GM19025 (cell line): Measurements from ENCODE around the gene HSPG2.
"Not testable (repeated sequence)": the region's sequence is repeated elsewhere in the genome, so short reads cannot be mapped to it uniquely, and the experiment has no call there.

Experiments used
- ATAC-seq: cut with Tn5 transposase; IDR thresholded peaks from one replicate; pipeline ENCODE4 v1.9.1; 2021; ENCODE audit warnings: mild to moderate bottlenecking, low read depth, moderate library complexity; ENCODE audit not compliant: unreplicated experiment

The HSPG2 gene

DNA sequence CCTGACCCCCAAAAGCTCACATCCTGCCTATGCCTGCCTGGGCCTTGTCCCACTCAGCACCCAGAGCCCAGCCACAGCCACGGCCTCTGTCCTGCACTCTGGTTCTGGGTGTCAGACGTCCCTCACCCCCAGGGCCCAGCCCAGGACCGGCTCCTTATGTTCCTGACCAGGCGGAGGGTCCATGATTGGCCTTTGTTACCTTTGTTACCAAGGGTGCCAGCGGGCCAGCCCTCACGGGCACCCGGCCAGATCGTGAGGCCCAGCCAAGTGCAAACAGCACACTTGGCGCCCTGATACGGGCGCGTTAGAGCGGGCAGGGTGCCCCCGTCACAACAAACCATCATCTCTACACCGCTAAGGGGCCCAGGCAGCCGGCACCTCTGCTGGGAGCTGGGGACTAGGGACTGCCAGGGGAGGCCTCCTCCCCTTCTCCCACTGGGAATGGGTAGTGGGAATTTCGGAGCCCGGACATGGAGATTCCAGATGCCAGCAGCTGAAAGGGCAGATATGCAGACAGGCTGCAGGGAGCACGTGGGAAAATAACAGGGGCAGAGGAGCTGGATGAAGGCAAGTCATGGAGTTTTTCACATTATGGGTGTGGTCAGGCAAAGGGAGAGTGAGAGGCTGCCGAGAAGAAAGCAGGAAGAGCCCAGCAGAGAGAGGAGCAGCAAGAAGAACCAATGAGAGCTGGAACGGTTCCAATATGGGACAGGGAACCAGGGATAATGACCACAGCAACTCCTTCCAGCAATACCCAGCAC is 22.1 kb downstream of the HSPG2 start:
- ATAC-seq = no peak

DNA sequence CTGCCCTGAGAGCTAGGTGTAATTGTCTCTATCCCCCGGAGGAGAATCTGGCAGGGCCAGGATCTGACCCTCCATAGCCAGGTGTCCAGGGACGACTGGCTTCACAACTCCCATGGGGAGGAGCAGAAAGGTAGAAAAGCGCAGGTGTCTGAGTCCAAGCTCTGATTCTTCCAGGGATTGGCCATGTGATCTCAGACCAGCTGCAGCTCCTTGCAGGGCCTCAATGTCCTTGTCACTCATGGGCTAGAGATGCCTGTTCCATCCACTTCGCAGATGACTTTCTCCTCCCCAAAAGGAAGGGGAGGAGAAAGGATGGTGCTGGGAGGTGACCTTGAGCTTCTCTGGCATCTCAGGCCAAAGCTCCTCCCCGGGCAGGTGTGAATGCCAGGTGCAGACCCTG is 22.7 kb downstream of the HSPG2 start:
- no peak for ATAC-seq

DNA sequence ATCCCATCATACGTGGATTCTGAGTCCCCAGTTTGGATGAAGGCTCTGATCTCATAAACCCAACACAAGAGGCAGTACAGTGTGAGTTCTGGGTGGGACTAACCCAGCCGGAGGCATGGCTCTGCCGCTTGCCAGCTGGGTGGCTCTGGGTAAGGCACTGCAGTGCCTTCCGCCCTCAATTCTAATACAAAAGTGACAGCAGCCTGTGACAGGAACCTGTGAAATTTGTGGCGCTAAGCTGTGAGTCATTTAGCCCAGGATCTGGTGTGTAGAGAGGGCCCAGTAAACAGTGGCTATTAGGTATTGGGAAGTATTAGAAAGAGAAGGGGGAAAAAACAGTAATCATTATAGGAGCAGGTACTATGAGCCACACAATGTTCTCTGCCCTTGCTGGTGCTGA is 23.3 kb downstream of the HSPG2 start:
- no peak for ATAC-seq

DNA sequence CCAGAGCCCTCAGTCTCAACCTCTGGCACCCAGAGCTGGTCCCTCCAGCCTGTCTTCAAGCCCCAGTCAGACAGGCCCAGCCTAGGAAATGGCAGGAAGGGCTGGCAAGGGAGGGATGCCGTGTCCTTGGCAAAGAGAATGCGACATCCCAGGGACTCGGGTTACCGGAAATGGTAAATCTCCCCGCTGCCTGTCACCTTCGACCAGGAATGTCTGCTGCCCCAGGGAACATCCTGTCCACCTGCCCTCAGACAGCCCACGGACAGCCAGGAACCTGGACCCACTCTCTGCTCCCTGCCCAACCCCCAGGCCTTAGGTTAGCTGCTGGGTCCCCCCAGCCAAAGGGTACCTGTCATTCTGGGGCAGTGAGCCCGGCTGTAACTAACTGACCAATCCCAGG is 23.9 kb downstream of the HSPG2 start:
- ATAC-seq = no peak

DNA sequence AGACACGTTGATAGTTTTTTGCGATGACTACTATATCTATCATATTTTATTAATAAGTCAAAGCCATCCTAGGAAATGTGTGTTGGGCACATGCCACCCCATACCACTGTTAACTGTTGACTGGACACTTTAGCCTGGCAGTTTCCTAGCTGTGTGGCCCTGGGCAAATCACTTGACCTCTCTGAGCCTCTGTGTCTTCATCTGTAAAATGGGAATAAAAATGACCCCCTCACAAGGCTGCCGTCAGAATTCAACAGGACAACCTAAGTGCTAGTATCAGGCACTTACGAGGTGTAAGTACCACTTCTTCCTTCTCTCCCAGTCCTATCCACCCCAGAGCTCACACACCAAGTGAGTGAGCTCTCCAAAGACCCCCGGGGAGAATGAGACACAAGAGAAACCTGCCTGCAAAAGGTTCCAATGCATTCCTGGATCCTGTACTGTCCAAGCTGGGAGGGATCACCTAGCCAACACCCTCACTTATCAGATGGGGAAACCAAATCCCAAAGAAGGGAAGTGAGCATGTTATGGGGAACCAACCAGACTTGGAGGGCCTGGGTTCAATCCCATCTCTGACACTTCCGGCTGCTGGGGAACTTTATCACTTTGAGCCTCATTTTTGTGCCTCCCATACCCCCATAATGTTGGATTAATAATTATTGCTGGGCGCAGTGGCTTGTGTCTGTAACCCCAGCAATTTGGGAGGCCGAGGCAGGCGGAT is 24.9 kb downstream of the HSPG2 start:
- ATAC-seq = no peak

DNA sequence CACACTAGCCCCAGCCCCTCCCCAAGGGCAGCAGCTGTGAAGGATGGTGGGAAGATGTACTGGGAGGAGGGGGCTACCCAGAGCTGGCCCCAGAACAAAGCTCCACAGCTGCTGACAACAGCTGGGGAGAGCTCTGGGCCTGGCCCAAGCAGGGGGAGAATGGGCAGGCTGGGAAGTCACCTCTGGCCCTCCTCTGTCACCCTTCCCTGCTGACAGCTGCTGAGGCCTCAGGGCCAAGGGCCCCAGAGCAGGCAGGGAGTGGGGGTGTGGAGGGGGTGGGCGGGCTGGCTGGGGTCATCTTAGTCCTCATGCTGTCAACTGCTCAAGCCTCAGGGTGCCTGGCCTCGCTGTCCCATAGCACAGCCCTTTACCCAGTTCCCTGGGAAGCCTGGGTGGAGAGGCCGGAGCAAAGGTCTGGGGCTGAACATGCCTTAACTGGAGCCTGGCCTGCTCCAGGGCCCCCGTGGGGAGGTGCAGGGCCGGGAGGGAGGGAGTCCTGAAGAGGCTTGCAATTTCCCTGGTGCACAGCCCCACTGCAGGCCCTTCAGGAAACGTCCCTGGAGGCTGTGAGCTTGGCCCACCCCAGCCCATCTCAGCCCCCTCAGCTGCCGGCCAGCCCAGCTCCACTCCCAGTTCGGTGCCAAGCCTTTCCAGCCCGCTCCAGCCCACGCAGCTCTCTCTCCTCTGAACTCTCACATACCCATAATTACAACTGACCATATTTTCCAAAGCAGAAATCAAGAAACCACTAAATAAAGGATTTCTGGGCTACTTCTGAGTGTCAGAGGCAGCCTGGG is 25.7 kb downstream of the HSPG2 start:
- no peak for ATAC-seq

DNA sequence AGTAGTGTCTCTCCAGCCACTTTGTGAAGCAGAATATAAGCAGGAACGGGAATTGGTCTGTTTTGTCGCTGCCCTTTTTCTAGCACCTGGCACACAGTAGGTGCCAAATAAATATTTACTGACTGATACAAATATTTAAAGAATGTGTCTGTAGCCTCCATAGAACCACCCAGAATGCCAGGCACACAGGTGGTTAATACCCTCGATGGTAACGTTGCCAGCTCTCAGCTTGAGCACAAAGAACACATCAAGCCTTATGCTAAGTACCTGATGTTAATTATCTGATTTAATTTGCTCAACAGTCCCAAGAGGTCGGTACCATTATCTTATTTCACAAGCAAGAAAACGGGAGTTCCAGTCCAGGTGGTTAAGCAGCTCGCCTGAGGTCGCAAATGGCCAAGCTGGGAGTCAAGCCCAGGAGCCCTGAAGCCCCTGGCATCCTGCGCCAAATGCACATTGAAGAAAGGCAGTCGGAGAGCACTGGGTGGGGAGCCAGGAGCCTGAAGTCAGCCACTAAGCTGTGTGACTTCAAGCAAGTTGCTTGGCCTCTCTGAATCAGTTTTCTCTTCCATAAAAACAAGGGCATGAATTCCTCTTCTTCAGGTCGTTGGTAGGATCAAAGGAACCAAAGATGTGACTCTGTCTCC is 26.4 kb downstream of the HSPG2 start:
- no peak for ATAC-seq

DNA sequence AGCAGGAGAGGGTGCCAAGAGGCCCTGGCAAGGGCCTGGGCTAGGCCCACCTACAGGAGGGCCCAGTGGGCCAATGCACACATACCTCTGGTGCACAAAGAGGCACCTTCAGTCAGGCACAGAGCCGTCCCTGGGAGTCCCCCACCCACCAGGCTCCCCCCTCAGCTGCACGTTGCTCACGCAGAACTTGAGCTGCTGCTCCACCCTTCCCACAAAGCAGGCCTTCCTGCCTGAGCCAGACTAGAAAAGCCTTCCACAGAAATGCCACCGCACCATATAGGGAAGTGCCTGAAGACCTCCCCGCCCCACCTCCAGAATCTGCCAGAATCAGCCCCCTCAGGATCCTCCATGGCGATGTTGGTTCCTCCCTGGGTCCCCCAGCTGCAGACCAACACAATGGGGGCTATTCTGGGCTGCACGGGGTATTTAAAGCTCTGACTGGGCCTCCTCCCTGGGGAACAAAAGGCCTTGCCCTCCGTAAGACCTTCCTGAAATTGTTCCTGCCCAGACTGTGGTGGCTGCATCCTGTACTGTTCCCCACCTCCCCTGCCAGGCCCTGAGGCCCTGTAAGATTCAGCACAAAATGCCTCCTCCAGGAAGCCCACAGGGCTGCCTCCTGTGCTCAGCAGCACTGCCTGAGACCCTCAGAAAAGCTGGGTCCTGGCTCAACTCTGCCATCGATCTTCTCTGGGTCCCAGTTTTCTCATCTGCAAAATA is 27.2 kb downstream of the HSPG2 start:
- ATAC-seq = no peak

DNA sequence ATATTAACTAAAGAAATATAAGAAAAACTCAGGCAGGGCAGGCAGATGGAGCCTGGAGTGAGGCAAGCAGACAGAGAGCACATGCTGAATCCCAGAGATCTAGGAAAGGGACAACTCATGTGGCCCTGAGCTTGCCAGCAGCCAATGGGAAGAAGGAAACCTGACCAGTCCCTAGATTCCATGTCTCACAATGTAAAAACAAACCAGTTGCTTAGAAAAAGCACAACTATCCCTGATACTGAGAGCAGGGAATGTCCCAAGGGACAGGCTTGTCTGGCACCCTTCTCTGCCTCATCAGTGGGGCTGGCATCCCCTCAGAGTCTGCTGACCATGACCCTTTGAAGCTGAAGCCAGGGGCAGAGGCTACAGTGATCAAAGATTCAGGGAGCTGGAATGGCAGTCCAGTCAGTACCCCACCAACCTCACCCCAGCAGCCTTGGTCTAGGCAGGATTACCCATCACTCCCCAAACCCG is 27.8 kb downstream of the HSPG2 start:
- no peak for ATAC-seq

DNA sequence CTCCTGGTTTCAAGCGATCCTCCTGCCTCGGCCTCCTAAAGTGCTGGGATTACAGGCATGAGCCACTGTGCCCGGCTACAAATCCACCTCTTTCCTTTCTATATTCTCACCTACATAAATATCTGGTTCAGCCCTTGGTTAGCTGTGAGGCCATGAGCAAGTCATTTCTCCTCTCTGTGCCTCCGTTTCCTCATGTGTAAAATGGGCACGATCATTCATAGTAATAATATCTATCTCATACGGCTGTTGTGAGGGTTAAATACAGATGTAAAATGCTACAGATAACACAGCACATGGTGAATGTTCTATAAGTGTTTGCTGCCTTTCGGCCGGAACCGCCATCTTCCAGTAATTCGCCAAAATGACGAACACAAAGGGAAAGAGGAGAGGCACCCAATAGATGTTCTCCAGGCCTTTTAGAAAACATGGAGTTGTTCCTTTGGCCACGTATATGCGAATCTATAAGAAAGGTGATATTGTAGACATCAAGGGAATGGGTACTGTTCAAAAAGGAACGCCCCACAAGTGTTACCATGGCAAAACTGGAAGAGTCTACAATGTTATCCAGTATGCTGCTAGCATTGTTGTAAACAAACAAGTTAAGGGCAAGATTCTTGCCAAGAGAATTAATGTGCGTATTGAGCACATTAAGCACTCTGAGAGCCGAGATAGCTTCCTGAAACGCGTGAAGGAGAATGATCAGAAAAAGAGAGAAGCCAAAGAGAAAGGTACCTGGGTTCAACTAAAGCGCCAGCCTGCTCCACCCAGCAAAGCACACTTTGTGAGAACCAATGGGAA is 29.2 kb downstream of the HSPG2 start:
- not testable (repeated sequence) for ATAC-seq

DNA sequence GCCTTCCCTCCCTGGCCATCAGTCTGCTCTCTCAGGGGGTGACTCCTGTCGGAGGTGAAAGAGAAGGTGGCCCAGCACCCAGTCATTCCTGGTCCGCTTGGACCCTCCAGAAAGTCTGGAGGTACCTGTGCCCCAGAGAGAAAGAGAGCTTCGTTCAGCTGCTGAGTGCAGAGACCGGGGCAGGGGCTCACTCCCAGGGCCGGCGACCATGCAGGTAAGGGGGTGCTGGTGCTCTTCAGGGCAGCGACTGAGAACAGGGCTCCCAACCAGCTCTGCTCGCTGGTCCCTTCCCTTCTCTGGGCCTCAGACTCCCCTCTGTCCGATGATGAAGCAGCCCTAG is 30.1 kb downstream of the HSPG2 start:
- ATAC-seq = no peak

DNA sequence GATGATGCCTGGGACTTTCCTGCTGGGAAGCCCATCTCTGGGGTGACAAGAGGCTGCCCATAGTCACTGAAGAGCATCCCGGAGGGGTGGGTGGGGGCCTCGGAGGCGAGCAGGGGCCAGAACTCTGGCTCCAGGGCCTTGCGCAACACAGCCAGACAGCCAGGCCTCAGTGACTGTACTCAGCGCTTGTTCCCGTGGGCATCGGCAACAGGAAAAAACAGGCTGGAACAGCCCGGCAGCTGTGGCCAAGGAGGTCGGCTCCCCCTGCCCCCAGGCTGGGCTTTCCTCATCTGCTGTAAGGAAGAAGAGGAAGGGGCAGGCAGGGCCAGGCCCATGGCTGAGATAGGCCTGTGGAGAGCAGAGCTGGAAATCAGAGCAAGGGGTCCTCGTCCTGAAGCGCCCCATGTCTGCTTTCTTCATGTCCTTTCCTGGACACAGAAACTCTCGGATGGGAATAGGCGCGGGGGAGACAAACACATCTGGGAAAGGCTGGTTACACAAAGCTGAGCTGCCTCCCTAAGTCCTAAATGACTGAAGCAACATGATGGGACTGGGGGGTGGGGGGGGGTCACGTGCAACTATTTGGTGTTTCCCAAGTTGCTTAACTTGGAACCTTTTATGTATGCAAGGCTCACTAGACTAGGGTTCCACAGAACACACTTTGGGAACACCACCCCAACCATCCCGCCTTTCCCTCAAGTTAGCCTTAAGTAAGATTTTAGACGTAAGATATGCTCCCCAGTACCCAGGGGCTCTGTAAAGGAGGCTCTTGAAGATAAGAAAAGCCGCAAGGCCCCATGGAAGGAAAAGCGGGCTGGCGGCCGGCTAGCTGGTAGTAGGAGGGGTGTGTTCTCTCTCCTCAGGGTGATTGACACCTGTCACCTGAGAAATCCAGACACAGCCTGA is 30.7 kb downstream of the HSPG2 start:
- no peak for ATAC-seq

DNA sequence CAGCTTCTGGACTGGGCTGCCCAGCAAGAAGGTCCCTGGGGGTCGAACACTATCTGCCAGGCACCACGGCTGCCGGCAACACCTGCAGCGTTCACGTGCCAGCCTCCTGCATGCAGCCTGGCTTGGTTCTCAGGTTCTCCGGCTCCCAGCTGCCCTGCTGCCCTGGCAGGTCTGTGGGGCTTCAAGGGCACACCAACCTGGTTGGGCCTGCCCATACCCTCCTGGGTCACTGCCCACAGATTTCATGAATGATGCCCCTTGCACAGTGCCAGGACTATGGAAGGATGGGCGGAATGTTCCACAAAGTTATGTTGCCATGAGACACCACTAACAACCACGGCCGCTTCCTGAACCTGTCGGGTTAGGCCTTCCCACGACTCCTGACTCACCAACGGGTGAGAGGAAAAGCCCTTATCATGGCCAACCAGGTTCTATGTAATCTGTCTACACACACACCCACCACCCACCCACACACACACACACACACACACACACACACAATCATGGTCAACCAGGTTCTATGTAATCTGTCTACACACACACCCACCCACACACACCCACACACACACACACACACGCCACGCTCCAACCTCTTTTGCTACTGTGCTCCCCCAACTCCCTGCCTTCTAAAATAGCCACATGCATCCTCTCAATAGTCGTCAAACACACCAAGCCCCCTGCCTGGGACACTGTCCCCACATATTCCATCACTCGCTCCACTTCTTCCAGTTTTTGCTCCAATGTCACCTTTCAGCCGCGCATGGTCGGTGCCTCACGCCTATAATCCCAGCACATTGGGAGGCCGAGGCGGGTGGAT is 32.2 kb downstream of the HSPG2 start:
- ATAC-seq = no peak

DNA sequence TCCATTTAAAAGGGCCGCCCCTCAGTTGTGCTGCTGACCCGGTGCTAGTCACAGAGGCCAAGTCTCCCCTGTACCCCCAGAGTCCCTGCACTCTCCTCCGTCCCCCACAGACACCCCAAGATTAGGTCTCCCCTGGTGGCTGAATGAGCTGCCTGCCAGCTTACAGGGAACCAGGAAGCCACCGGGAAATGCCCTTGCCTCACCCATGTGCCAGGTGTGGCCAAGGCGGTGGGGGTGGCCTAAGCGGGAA is 32.7 kb downstream of the HSPG2 start:
- no peak for ATAC-seq

DNA sequence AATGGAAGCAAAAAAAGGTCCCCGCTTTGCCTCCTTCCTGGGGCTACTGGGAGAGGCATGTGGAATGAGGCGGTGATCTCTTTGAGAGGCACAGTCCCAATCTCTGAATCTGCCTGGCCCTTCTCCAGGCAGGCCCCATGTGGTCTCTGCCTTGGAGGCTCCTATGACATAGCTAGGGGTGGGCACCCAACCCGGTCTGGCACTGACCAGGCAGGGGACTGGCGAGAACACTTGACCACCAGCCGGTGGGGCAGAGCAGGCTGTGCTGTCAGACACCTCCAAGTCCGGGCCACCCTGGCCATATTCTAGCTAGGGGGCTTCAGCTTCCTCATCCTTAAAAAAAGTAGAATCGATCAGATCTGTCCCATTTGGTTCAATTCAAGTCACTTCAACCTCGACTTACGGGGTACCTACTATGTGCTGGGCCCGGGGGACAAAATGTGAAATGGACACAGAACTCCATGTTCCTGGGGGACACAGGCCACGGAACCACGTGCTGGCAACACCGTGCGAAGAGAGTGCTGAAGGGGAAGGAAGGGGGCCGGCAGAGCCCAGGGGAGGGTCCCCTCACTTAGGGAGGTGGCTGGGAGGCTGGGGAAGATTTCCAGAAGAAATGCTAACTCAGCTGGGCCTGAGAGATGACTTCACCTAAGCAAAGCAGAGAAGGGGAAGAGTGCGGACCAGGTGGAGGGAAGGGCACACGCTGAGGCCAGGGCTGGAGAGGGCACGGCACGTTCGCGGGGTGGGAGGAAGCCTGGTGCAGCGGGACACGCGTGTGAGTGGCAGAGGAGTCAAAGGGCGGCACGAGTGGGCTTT is 33.3 kb downstream of the HSPG2 start:
- ATAC-seq = no peak

DNA sequence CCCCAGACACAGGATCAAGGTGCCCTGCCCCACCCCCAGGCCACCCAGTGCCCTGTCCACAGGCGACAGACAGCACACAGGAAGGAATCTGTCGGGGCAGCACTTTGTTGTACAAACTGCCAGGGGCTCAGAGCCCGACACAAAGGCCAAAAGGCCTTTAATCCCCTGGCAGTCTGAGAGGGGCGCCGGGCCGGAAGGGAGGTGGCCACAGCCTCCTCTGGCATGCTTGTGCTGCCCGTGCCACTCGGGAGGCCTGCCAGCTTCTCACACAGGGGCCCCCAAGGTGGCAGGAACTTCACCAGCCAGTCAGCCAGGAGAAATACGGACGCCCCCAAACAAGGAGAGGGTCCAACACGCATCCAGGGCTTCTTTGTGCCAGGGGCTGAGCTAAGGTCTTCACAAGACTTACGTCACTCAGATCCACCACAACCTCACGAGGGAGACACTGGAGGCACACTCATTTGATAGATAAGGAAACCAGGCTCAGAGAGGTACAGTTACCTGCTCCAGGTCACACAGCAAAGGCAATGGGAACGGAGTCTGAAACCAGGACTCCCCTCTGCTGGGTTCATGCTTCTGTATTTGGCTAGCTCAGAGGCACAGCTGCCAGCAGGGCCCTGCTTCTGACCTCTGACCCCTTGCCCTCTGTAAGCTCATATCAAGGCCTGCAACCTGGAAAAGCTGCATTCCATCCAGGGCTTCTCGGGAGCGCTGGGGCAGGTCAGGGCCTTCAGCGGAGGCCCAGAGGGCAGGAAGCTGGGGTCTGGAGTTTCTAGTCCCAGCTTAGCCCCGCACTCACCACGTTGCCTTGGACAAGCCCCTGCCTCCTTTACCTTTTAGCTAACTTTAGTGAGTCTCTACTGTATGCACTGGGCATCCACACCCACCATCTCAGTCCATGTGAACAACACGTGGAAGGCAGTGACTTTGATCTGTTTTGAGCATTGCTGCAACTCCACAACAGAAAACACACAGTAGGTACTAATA is 34.8 kb downstream of the HSPG2 start:
- ATAC-seq = no peak
